HG03159 (cell line): ENCODE results near the gene KCNK17.
A peak's percentile ranks its signal among the peaks of the same experiment; 100 is the strongest.
"Not testable (repeated sequence)": the region's sequence is repeated elsewhere in the genome, so short reads cannot be mapped to it uniquely, and the experiment has no call there.

Source experiments
- ATAC-seq: cut with Tn5 transposase; IDR thresholded peaks from one replicate; pipeline ENCODE4 v1.9.1; 2021; ENCODE audit warnings: mild to moderate bottlenecking, moderate library complexity; ENCODE audit not compliant: unreplicated experiment

KCNK17 gene

DNA sequence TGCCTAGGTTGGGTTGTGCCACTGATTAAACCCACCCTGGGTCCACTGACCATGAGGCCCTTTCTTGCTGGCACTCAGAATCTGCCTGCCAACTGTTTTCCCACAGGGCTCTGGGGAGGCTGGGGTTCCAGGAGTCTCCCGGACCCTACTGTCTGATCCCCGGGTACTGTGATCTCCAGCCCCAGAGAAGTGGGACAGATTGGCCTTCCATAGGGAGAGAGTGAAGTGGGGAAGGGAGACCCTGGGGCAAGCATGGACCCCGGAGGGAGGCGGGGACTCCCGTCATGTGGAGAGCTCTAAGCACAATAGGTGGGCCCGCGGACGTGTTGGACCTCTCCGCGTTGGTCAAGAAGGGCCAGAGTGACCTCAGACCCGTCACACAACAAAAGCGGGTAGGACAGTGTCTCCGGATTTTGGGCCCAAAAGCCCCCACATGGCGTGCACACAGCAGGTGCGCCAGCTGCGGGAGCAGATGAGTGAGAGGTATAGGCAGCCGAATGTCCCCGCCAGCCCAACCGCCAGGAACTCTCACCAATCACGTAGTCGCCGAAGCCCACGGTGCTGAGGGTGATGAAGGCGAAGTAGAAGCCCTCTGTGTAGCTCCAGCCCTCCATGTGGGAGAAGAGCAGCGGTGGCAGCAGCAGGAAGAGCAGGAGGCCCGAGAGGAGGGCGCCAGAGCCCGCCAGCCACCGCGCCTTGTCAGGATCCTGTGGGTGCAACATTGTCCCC, 10.6 kb downstream of the KCNK17 start:
- peak; percentile 16 for ATAC-seq

DNA sequence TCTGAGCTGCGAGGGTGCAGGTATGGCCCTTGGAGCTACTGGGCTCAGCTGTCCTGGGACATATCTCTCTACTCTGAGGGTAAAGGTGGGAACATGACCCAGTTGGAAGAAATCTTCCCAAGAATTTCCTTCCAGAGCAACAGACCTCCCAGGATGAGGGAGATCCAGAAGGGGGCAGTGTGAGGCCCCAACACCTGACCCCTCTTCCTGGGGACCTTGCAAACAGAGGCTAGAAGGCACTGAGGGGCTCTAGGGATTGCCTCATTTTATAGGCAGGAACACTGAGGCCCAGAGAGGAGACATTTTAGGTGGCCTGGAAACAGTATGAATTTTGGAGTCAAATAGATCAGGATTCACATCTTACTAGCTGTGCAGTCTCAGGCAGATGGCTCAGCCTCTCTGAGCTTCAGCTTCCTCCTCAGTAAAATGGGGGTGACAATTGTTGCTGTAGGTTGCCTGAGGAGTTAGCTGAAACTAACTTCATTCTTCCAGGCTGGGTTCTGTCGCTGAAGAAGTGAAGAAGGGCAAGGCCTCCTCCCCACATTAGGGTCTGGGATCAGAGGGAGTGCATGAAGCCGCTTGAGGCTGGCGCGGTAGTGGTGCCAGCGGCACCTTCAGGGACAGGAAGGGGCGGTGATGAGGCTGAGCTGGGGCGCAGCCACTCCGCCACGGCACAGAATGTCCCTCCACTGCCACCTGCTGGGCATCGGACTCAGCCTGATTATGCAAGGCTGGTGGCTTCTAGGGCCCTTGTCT, 11.4 kb downstream of the KCNK17 start:
- ATAC-seq, result peak; percentile 83

DNA sequence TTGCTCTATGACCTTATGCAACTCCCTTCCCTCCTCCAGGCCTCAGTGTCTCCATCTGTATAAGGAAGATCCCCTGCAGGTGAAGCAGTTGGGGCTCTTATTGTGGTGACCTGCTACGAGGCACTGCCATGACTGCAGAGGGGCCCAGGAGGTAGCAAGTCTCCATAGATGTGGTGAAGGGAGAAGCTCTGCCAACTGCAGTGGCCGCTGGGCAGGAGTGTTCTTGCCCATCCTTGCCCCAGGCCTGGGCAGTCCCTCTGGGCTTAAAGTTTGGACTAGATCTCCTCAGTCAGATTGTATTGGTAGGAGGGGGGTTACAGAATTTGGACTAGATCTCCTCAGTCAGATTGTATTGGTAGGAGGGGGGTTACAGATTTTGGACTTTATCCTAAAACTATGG, 12.2 kb downstream of the KCNK17 start:
- no peak for ATAC-seq

DNA sequence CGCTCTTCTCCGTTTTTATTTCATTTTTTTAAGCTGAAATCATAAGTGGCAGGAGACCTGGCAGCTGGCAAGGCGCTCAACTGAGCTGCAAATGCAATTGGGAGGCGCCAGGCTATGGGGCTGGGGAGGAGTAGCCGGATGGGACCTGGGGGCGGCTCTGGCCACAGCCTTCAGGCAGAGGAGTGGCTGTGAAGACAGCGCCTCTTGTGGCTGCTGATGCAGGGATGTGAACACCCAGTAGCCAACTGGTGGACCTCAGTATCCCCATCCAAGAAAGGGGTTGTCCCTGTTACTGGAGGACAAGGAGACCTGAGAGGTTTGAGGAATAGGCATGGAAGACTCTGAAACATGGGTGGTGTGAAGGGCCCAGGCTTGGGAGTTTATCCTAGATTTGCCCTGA, 12.6 kb downstream of the KCNK17 start:
- no peak for ATAC-seq

DNA sequence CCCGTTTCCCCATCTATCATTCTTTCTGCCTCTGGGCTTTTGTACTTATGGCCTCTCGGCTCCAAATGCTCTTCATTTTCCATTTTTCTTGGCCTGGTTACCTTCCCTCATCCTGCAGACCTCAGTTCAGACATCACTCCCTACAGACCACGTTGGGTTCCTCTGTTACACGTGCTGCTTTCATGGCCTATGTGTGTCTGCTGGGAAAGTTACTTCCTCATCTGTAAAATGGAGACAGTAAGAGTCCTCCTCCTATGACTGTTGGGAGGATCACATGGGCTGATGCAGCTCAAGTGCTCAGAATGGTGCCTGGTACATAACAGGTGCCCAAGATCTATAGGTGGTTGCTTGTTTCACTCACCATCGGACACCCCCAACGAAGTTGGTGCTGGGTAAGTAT, 13.5 kb downstream of the KCNK17 start:
- no peak for ATAC-seq

DNA sequence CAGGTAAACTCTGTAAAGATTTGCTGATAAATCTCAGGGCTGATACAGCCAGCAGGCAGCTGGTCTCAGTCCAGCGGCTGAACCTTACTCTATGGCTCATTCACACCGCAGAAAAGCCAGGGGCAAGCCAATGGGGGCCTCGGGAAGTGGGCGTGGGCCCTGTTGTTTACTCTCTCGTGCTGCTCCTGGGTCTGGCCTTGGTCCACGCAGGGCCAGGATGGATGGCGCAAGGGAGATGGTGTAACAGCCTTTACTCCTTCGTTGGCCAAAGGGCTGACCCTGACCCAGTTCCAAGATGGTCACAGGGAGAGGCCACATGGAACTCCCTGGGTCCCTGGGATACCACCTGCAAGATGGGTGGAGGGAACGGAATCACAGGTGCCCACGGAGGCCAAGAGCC, 16.2 kb downstream of the KCNK17 start:
- ATAC-seq, result no peak

DNA sequence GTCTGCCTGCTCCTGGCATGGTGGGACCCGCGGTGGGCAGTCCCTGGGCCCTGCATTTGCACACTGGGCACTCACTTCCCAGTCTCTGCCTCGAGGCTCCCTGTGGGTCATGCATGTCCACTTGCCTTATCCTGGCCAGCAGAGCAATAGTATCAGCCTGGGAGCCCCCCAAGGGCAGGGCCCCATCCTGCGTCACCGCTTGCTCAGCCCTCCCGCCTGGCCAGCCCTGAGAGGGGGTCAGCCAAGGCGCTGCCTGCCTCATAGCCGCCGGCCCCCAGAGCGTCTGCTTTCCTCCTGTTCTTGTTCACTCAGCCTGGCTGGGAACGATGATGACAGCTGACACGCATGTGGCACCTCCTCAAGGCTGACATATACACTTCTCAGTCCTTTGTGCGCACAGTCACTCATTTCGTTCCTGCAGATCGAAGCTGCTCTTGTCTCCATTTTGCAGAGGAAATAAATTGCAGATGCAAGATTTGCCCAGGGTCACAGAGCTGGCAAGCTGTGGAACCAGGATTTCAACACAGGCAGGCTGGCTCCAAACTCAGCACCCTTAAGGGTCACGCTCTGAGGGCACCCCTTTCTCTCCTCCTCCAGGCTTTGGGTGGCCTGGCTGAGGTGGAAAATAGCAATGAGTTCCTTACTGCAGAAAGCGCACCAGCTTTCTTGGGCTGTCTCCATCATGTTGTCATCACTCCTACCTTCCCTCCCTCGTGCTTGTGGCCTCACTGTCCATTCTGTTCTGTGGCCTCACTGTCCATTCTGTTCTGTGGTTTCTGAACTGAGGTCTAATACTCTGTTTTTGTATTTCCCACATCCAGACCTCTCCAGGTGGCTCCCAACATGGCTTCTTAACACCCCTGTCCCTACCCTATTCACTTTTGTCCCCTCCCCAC, 17.2 kb downstream of the KCNK17 start:
- no peak for ATAC-seq

DNA sequence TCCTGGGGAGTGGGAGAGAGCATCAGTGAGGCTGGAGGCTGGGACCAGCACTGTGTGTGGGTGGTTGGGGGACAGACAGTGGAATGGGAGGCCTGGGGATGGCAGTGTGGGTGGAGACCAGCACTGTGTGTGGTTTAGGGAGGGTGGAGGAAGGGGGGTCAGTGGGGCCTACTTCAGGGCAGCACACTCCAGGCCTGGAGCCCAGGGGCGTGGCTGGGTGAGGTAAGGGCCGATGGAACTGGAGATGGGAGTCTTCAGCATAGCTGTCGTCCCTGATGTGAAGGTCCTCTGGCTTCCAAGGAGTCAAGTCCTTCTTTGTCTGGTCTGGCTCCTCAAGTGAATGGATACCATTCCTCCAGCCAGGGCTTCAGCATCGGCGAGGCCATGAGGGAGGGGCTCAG, 18.6 kb downstream of the KCNK17 start:
- ATAC-seq, result no peak

DNA sequence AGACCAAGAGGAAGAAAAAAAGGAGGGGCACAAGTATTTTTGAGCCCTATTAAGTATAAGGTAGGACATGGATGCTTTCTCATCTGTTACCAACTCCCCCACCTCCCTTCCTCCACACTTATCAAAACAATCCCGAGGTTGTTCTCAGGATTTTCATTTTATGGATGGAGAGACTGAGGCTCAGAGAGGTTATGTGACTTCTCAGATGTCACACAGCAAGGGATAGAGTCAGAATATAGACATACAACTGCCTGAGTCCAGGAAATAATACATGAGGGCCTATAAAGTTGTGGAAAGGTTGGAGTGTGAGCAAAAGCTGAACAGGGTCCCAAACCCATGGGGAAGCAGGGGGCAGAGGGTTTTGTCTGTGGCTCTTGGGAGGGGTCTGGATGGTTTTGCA, 19.3 kb downstream of the KCNK17 start:
- ATAC-seq, result no peak

DNA sequence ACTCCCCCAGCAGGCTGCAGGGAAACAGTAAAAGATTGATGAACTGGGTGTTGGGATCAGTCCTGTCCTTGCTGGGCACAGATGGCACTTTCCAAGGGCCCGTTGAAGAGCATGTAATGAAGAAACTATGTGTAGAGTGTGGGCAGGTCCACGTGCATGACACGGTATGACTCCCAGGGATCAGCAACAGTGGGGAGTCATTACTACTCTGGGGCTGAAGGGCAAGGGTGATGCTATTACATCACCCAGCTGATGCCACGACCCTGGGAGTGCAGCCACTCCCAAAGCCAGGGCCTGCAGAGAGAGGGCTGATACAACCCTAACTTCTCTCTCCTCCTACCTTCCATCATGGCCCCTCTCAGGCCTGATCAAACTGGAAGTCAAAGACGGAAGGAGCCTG, 20.1 kb downstream of the KCNK17 start:
- no peak for ATAC-seq

DNA sequence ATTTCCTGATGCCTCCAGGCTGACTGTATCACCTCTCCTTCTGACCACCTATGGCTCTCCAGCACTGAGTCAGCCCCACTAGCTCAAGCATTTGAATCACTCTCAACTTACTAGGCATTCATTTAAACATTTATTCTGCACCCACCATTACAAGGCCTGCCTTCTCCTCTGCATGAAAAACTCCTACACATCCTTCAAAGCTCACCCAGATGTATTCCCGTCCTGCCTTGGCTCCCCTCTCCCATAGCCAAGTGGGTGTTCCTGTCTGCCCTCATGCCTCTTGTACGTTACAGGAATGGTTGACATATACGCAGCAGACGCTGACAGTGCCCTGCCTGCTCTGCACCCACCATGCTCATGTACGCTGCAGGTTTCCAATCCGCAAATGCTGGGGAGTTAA, 21.6 kb downstream of the KCNK17 start:
- no peak for ATAC-seq

DNA sequence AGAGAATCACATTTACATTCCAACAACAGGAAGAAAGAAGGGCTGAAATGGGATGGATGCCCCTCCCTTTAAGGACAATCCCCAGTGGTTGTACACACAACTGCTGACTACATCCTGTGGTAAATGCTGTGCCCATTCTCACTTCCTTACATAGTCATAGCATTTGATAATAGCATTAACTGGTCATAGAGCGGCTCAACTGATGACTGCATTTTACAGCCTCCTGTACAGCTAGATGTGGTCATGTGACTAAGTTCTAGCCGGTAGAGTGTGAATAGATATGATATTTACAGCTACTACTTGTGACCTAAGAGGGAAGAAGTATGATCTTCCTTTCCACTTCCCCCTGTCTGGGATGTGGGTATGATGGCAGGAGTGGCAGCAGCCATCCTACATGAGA, 24.7 kb downstream of the KCNK17 start:
- no peak for ATAC-seq

DNA sequence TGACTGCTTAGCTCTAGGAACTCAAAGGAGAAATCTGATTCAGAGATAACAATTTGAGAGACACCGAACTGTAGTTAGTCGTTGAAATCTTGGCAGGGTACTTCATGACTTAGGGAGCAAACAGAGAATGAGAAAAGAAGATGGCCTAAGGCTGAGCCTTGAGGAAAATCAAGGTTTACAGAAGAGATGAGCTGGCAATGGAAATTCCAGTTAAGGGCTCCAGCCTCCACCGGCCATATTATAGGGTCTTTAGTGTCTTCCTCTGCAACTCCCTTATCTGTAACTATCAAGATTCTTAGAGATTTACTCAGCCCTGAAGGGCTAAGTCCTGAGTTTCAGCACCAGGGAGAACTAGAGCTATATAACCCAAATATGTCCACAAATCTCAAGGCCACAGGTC, 26.6 kb downstream of the KCNK17 start:
- ATAC-seq, result no peak

DNA sequence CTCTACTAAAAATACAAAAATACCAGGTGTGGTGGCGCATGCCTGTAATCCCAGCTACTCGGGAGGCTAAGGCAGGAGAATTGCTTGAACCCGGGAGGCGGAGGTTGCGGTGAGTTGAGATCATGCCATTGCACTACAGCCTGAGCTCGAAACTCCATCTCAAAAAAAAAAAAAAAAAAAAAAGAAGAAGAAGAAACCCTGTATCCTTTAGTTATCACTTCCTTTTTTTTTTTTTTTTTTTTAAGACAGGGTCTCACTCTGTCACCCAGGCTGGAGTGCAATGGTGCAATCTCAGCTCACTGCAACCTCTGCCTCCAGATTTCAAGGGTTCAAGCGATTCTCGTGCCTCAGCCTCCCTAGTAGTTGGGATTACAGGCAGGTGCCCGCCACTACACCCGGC, 27.6 kb downstream of the KCNK17 start:
- not testable (repeated sequence) for ATAC-seq

DNA sequence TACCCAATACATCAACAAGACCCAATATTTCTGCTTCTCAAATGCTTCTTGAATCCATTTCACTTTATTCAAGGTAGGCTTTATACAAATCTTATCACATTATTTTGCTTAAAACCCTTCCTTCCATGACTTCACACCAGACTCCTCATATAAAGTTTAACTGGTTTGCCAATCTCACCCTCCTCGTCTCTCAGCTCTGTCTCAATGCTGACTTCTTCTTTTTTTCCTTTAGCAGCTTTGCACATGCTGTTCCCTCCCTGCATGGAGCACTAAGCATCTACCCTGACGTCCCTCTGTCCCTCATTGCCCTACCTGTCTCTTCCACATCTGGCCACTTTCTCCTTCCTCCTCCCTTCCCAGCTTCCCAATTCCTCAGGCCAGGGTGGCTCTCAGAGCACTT, 31.4 kb downstream of the KCNK17 start:
- ATAC-seq, result no peak

DNA sequence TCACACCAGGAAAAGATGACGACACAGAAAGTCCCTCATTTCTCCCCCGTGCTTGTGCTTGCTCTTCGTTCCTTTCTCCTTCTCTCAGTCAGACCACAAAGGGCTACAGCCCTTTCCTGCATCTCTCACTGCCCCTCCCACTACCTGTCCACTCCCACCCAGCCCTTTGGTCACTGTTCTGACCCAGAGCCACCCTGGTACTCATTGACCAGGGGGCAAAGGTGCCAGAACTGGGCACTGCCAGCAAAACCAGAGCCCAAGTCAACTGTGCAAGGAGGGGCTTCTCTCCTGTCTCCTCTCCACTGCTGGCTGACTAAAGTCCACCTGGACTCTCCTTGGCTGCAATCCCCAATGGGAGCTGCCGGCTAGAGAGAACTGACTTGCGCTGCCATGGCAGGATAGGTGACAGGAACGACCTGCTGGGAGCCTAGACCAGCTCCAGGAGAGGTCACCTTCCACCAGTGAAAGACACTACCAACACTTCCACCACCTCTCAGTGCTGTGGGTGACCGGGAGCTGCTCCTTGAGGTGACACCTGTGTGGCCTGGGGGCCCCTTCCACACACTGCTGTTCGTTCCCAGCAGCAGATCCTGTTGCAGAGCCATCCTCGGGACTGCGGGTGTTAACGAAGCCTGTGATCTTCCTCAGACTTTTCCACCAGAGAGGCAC, 32.8 kb downstream of the KCNK17 start:
- ATAC-seq, result no peak

DNA sequence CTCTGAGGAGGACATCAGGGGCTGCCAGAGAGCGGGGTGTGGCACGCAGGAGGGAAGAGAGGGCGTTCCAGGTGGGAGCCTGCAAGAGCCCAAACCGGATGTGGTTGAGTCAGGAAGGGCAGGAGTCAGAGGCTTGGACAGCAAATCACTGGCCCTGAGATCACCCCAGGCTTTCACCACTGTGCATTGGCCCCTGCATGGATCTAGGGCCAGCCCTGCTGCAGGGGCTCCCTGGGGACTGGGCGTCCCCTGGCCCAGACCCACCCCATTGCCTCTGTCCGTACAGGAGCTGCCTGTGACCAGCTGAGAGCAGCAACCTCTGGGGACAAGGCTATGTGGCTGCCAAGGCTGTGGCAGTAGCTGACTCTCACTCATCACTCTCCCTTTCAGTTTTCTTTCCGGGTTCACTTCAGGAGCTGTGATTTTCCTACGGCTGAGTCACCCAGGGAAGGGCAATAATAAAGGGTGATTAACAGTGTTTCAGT, 33.9 kb downstream of the KCNK17 start:
- no peak for ATAC-seq

DNA sequence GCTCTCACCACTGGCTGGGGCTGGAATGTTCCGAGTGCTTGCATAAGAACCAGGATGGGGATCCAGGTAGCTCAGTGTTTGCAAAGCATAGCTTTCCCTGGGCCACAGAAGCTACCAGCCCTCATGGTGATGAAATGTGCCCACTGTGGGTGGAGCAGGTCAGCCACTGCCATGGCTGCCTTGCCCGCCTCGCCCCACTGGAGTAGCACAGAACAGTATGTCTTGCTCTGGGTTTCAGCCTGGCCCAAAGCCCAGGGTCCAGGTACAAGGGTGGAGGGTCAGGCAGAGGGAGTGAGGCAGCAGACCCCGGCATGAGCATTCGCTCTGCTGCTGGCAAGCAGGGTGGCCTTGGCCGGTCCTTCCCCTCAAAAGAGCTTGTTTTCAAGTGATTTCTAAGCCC, 34.7 kb downstream of the KCNK17 start:
- no peak for ATAC-seq

DNA sequence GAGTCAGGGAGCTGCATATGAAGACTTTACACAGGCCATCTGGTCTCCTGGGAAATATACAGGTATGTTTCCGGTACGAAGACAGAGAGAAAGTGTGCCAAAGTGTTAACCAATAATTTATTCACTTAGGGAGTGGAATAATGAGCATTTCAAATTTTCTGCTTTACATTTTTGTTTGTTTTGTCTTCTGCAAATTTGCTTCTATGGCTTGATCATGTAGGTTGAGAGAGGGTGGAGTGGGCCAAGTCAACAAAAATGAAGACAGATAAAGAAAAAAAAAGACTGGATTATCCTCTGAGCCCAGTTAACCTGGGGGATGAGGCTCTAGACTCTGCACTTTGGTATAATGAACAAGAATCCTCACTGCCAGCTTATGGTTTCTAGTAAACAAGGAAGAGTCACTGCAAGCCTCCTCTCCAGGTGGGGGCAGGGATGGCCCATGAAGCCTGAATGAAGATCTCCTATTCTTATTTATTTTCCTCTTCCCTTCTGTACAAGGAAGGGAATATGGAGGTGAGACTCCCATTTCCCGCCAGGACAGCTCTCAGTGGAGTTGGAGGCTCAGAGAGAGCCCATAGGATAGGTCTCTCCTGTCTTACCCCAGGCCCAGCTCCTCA, 37.7 kb downstream of the KCNK17 start:
- no peak for ATAC-seq

DNA sequence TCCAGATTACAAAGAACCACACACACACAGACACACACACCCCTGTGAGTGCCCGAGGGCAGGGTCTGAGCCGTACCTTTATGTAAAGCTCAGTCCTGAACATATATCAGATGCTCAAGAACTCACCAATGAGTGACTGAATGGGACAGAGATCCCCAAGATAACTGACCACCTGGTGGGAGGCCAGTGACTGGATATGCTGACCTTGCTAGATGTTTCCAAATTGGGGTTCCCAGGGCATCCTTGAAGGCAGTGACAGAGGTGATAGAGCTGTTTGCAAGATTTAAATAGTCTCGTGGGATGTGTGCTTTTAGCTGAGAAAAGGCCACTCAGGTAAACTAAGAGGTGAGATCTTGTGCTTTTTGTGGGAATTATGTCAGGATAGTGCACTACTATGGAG, 39.3 kb downstream of the KCNK17 start:
- no peak for ATAC-seq

DNA sequence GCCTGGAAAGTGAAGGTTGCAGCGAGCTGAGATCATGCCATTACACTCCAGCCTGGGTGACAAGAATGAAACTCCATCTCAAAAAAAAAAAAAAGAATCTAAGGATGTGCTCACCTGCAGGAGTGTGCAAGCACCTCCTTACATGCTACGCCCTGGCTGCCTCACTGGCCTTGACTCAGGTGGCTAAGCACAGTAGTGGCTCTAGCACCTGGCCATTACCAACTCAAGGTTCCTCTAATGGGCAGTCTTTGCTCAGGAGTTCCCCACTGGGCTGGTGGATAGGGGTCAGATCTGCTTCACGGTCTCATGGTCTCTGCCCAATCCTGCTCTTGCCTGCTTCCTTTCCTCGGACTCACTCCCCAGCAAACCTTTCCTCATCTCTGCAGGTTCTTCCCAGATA, 39.7 kb downstream of the KCNK17 start:
- ATAC-seq, result no peak
